ENCODE measurements around the gene RMDN2.

RMDN2 gene

DNA sequence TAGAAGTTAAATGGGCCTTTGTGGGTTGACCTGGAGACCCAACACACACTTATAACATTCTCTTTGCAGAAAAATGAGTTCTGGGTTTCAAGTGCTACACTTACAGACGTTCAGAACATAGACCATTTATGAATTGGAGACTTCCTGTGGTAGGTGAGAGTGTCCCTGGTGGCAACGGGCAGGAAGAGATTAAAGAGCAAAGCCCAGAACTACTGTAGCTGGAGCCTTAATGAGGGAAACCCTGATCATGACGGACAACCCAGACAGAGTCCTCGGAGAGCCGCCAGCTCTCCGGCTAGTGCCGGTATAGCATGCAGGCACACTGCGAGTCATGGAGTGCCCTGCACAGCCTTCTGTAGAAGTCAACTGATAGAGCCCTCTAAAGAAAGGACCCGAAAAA lies 44.5 kb upstream of the RMDN2 start:
- no peak overlapping the region for H3K4me3 ChIP-seq (ENCODE audit: low read depth, low read length)
- TF ChIP-seq, protein P1, sequence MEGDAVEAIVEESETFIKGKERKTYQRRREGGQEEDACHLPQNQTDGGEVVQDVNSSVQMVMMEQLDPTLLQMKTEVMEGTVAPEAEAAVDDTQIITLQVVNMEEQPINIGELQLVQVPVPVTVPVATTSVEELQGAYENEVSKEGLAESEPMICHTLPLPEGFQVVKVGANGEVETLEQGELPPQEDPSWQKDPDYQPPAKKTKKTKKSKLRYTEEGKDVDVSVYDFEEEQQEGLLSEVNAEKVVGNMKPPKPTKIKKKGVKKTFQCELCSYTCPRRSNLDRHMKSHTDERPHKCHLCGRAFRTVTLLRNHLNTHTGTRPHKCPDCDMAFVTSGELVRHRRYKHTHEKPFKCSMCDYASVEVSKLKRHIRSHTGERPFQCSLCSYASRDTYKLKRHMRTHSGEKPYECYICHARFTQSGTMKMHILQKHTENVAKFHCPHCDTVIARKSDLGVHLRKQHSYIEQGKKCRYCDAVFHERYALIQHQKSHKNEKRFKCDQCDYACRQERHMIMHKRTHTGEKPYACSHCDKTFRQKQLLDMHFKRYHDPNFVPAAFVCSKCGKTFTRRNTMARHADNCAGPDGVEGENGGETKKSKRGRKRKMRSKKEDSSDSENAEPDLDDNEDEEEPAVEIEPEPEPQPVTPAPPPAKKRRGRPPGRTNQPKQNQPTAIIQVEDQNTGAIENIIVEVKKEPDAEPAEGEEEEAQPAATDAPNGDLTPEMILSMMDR (IDR thresholded peaks at IDR 0.05; ENCODE audit: low read depth, low read length): peak; percentile 13
- TF ChIP-seq, protein P2, sequence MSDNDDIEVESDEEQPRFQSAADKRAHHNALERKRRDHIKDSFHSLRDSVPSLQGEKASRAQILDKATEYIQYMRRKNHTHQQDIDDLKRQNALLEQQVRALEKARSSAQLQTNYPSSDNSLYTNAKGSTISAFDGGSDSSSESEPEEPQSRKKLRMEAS (IDR thresholded peaks at IDR 0.05; ENCODE audit: low read depth, low read length): no peak
- TF ChIP-seq POLR2A (IDR thresholded peaks at IDR 0.05; ENCODE audit: extremely low read depth, insufficient read length): no peak
- peak; percentile 37 for DNase-seq (ENCODE audit: low read depth)

DNA sequence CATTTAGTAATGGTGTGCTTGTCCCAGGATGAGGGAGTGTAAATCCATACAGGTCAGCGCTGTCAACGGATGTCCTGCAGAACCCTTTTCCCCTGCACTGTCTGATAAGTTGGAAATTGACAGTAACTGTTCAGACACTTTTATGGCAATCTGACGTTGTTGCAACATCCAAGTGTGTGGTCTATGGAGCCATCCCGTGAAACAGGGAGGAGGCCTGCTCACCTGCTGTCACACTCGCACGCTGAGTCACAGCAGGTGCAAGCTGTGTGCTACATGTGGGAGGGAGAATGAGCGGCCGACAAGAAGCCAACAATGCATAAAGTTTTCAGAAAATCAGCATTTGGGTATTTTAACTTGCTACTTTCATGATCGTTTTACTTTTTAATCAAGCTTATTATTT lies 43.7 kb upstream of the RMDN2 start:
- TF ChIP-seq POLR2A (IDR thresholded peaks at IDR 0.05; ENCODE audit: extremely low read depth, insufficient read length): no peak
- no peak for TF ChIP-seq MYC (IDR thresholded peaks at IDR 0.05; ENCODE audit: low read depth, low read length)
- TF ChIP-seq, protein P1 (IDR thresholded peaks at IDR 0.05; ENCODE audit: low read depth, low read length): no peak
- TF ChIP-seq, protein P2 (IDR thresholded peaks at IDR 0.05; ENCODE audit: low read depth, low read length): no peak
- no peak overlapping the region for H3K4me3 ChIP-seq (ENCODE audit: low read depth, low read length)
- peak; percentile 40 for DNase-seq (ENCODE audit: low read depth)

DNA sequence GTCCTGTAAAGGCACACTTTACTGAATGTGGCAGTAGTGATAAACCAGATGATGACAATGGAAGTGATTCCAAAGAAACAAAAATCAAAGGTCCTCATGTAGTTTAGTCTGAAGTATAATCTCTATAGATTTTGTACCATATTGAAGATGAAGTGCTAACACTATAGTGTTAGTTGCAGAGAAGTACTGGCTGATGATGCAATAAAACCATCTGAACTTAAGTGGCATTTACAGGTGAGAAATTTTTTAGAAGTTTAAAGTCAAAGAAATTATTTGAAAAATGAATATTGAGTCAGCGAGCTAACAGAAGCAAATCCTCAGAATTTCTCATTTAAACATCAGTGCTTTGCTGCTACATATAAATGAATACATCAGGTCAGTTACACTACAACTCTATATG lies 43.1 kb upstream of the RMDN2 start:
- no peak overlapping the region for H3K4me3 ChIP-seq (ENCODE audit: low read depth, low read length)
- DNase-seq (ENCODE audit: low read depth): no peak
- TF ChIP-seq, protein P1 (IDR thresholded peaks at IDR 0.05; ENCODE audit: low read depth, low read length): no peak
- TF ChIP-seq MYC (IDR thresholded peaks at IDR 0.05; ENCODE audit: low read depth, low read length) (no peak), POLR2A (IDR thresholded peaks at IDR 0.05; ENCODE audit: extremely low read depth, insufficient read length) (no peak)
- TF ChIP-seq, protein P2 (IDR thresholded peaks at IDR 0.05; ENCODE audit: low read depth, low read length): no peak

DNA sequence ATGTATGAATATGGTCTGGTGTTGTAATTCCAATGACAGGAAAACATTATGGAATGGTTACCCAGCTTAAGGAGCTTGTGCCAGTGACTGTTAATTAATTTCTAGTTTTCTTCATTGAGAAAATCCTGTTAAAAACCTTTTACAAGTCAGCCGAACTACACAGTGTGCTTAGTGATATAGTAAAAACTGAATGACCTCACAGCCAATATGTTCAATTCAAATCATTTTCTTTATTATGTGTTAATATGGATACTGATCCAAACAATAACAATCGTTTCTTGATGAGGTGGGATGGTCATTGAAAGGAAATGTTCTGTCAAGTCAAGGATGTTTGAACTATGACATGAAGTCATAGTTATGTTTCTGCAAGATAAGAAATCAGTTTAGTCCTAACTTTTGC lies 41.6 kb upstream of the RMDN2 start:
- no peak overlapping the region for H3K4me3 ChIP-seq (ENCODE audit: low read depth, low read length)
- TF ChIP-seq, protein P2 (IDR thresholded peaks at IDR 0.05; ENCODE audit: low read depth, low read length): no peak
- TF ChIP-seq, protein P1 (IDR thresholded peaks at IDR 0.05; ENCODE audit: low read depth, low read length): no peak
- TF ChIP-seq MYC (IDR thresholded peaks at IDR 0.05; ENCODE audit: low read depth, low read length): no peak
- TF ChIP-seq POLR2A (IDR thresholded peaks at IDR 0.05; ENCODE audit: extremely low read depth, insufficient read length): no peak
- DNase-seq (ENCODE audit: low read depth): no peak

DNA sequence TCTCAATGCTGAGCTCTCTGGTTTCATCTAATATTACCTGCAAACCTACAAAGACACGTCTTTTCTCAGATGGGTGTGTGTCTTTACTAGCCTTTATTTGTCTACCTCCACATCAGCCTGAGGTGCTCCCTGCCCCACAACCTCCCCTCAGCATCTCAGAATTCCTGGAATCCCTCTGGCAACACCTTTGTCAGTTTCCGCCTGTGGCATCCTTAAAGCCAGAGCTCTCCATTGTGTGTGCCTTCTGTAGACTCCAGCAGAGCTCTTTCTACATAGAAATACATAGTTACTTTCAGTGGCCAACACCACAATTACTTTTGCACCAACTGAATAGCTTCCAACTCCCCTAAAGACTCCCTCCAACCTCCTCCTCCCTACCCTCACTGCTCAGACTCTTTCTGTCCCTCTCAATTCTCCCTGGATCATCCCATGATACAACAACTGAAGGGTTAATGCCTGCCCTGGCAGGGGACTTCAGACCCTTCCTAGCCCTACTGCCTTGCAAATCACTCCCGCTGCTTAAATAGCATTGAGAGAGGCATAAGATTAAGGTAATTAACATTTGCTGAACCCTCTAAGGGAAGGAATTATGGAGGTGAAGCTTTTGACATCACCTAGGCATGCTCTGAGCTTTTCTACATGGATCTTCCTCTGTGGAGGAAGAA lies 39.6 kb upstream of the RMDN2 start:
- TF ChIP-seq MYC (IDR thresholded peaks at IDR 0.05; ENCODE audit: low read depth, low read length): no peak
- TF ChIP-seq, protein P1 (IDR thresholded peaks at IDR 0.05; ENCODE audit: low read depth, low read length): no peak
- TF ChIP-seq POLR2A (IDR thresholded peaks at IDR 0.05; ENCODE audit: extremely low read depth, insufficient read length): no peak
- TF ChIP-seq, protein P2 (IDR thresholded peaks at IDR 0.05; ENCODE audit: low read depth, low read length): no peak
- DNase-seq (ENCODE audit: low read depth): no peak
- H3K4me3 ChIP-seq (ENCODE audit: low read depth, low read length): no peak overlapping the region

Data from NB4 (cell line).